ENCODE measurements around the gene DAPP1. TPM values are rescaled to one million over a fixed set of nuclear protein-coding genes. Genes with fewer than 3 reads are reported as not detected.
"Not testable (repeated sequence)": the region's sequence is repeated elsewhere in the genome, so short reads cannot be mapped to it uniquely, and the experiment has no call there.

Gene DAPP1, protein sequence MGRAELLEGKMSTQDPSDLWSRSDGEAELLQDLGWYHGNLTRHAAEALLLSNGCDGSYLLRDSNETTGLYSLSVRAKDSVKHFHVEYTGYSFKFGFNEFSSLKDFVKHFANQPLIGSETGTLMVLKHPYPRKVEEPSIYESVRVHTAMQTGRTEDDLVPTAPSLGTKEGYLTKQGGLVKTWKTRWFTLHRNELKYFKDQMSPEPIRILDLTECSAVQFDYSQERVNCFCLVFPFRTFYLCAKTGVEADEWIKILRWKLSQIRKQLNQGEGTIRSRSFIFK
- polyA plus RNA-seq (ENCODE audit: insufficient read length in 3 of 3) = 1 to 10 TPM in 2 of 3 donors, under 1 TPM in 1; 0.85 to 1.8 (median 1.2) TPM

DNA sequence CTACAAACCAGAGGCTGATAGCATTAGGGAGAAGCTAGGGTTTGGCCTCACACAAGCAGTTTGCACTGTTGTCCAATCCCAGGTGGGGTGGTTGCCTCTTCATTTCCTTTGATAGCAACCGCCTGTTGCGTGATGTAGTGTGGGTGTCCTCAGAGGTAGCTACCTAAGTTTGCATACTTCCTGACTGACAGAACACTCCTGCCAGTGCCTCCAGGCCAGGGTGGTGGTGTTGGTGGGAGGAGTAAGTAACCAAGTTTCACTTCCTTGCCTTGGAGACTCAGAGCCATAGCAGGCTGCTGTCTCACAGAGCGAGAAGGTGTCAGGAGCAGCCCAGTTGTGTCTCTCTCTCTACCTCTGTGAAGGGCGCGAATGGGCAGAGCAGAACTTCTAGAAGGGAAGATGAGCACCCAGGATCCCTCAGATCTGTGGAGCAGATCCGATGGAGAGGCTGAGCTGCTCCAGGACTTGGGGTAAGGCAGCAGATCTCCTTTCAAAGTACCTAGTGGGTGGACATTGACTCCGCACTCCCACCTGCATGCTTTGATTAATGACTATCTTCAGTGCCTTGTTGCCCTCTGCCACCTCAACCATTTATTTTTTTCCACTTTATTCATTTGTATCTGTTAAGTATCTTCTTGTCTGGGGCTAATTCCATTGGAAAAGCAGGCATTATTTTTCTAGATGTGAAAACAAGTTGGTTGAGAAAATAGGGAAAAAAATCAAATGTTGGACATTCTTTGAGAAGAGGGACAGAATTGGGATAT lies at the start of gene DAPP1:
DAPP1 (plus strand) TSS at position 283 of the 764 bp plus-strand sequence; CDS start at position 370, 87 bp downstream.
- no peak for DNase-seq (ENCODE audit: low read depth in 3 of 3, low spot score in 2 of 3)

GRCh38 chr4:99770842-99771241 lies 45.8 kb upstream of the DAPP1 start:
- DNase-seq (ENCODE audit: low read depth in 3 of 3, low spot score in 2 of 3) = not testable (repeated sequence)

DNA sequence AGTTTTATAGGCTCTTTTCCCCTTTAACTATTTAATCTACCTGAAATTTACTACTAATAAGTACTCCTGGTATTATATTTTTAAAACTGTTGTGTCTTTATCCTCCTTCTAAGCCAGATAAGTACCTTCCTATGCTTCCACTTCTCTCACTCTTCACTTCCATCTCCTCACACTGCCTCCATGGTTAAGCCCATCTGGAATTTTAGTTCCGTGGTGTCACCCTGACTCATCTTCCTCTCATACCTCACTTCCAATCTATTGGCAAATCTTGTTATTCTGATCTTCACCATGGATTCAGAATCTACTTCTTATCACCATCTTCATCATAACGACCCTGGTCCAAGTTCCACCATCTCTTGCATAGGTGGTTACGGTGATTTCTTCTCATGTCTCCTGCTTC lies 32.7 kb upstream of the DAPP1 start:
- no peak for DNase-seq (ENCODE audit: low read depth in 3 of 3, low spot score in 2 of 3)

DNA sequence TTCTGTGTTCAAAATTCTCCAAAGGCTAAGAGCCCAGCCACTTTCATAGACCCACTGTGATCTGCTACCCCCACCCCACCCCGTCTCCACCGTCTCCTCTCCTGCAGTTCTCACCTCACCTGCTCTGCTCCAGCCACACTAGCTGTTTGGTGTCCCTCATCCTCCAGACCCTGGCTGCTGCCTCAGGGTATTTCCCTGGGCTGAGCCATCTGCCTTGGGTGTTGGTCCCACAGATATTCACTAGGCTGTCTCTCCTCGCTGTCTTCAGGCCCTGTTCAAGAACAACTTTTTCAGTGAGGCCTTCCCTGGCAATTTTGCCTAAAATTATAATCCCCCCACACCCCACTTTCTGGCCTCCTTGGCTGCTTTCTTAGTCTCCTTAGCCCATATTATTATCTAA lies 31.8 kb upstream of the DAPP1 start:
- no peak for DNase-seq (ENCODE audit: low read depth in 3 of 3, low spot score in 2 of 3)

GRCh38 chr4:99790796-99791617 lies 25.6 kb upstream of the DAPP1 start:
- DNase-seq (ENCODE audit: low read depth in 3 of 3, low spot score in 2 of 3) = no peak

DNA sequence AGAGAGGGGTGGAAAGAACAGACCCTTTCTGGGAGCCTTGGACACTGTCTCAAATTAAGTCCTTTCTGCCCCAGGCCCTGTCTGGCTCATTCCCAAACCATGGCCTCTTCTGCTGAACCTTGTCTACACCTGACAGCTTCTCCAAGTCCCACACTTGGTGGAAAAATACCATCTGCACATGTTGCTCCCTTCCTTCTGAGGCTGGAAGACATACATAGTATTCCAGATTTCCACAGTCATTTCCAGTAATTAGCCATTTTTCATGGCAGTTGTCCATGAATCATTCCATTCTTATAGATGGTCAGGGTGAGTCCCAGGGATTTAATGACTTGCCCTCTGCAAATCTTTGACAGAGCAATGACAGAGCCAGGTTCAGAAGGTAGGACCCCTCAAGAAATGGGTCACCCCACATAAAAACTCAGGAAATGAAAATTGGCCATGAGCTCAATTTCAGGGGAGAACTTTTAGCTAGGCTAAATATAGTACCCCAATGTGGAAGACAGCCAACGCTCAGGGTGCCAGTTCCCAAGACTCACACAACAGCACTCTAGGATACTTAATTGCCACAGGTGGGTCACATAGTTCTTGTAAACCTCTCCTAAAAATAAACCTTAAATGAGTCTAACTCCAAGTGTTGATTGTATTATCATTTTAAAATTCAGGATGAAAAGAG lies 16.2 kb upstream of the DAPP1 start:
- DNase-seq (ENCODE audit: low read depth in 3 of 3, low spot score in 2 of 3) = no peak

- DNase-seq (ENCODE audit: low read depth in 3 of 3, low spot score in 2 of 3) = no peak
These were observed 15.5 kb upstream of the DAPP1 start for GRCh38 chr4:99801005-99801699.

DNA sequence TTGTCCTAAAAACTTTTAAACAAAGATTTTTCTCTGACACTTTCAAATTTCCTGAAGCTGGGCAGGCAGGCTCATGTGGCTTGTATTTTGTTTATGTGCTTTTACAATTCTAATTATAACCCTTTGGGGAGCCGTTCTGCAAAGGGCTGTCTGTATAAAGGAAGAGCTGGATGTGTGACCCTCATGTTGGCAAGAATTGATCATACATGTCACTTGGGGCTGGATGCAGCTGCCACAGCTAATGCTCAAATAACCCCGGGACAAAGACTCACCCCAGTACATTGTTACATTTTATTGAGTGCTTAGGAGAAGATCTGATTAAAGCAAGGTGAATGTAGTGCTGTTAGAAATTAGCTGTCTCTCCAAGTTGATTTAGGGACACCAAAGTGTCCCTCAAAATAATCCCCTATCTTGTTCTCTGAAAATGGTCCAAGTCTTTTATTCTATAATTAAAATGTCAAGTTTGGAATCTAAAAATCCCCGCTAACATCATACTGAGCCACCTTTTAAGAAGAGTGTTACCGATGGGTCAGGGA lies 13.0 kb upstream of the DAPP1 start:
- no peak for DNase-seq (ENCODE audit: low read depth in 3 of 3, low spot score in 2 of 3)

DNA sequence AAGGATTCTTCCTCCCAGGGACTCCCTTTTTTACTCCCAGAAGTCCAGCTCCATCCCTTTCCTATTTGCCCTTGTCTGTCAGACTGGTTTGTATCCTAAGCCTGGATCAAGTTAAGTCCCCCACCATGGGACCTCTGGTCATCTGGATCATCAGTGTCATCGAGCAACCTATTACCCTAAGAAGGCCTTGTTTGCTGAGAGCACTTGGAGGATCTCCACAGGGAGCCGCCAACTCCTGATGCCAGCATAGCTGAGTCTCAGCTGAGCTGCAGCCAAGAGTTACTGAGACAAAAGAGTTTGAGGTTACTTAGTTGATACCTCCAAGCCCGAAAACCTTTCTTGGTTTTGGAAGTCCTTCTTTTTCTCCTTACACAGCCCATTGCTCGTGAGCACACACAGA lies 10.1 kb upstream of the DAPP1 start:
- no peak for DNase-seq (ENCODE audit: low read depth in 3 of 3, low spot score in 2 of 3)

GRCh38 chr4:99807666-99808065 lies 9.0 kb upstream of the DAPP1 start:
- no peak for DNase-seq (ENCODE audit: low read depth in 3 of 3, low spot score in 2 of 3)

GRCh38 chr4:99808260-99808857 lies 8.3 kb upstream of the DAPP1 start:
- no peak for DNase-seq (ENCODE audit: low read depth in 3 of 3, low spot score in 2 of 3)

DNA sequence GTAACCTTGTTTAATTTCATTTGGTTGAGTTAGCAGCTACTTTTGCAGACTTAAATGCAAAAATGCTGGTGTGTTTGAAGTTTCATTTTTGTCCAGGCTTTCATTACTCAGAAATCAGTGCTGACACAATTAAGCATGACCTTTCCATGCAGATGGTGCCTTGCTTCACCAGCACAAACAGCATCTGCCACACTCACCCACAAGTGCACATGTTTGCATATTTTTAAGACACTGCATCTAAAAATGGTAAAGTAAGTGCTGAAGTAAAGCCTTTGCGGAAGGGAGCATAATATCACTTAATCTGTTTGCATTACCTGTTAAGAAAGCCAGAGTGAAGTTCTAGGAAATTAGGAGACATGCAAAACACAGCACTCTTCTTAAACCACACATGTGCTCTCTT lies 7.3 kb upstream of the DAPP1 start:
- DNase-seq (ENCODE audit: low read depth in 3 of 3, low spot score in 2 of 3) = no peak

GRCh38 chr4:99810536-99810935 lies 6.1 kb upstream of the DAPP1 start:
- DNase-seq (ENCODE audit: low read depth in 3 of 3, low spot score in 2 of 3) = no peak

DNA sequence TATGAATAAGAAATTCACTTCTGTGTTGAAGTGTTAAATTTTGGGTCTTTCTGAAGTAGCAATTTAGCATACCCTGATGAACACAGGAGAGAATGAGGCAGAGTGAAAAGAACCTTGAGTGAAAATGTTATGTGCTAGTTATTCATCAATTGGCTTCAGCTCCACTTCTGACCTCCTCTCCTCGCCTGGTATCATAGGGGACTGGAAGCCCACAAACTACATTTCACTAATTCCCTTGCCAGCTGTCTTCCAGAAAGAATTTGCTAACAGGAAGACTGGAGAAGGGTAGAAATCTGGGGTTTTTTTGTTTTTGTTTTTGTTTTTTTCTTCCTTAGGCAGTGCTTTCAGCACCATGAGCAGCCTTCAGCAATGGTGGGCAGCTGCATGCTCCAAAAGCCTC lies 5.5 kb upstream of the DAPP1 start:
- no peak for DNase-seq (ENCODE audit: low read depth in 3 of 3, low spot score in 2 of 3)

DNA sequence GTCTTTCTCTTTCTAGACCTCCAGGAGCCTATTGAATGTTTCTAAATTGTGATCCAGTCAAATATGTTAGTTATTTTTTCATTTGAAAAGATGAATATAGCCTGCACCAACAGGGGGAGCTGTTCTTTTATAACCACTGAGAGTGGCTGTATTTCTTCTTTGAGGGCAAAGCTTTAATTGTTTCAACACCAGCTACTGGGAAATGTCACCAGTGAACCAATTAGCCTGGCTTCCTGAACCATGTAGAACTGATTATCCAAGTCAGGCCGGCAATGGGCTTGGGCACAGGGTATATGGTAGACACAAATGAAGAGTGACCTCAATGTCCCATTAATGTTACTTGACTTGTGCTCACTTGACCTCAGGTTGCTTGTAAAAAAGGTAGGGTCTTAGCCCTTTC lies 4.8 kb upstream of the DAPP1 start:
- DNase-seq (ENCODE audit: low read depth in 3 of 3, low spot score in 2 of 3) = no peak

- no peak for DNase-seq (ENCODE audit: low read depth in 3 of 3, low spot score in 2 of 3)
These were observed 1.0 kb upstream of the DAPP1 start for GRCh38 chr4:99815597-99816011.

GRCh38 chr4:99817309-99817890 lies 773 bp downstream of the DAPP1 start:
- DNase-seq (ENCODE audit: low read depth in 3 of 3, low spot score in 2 of 3) = no peak

DNA sequence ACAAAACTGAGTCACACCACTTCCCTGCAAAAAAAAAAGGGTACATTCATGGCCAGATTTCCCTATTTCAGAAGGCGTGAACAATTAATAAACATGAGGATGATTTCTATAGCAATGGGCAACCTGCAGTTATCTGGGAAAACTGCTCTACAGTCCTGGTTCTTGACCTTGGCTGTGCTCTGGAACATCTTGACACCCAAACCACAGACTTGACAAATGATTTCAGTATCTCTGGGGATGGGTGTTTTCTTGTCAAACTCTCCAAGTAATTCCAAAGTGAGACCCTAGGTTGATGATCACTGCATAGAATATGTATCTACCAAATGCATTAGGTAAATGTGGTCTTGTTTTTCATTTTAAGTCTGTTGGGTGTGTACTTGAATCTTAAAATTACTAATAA lies 2.0 kb downstream of the DAPP1 start:
- DNase-seq (ENCODE audit: low read depth in 3 of 3, low spot score in 2 of 3) = no peak

DNA sequence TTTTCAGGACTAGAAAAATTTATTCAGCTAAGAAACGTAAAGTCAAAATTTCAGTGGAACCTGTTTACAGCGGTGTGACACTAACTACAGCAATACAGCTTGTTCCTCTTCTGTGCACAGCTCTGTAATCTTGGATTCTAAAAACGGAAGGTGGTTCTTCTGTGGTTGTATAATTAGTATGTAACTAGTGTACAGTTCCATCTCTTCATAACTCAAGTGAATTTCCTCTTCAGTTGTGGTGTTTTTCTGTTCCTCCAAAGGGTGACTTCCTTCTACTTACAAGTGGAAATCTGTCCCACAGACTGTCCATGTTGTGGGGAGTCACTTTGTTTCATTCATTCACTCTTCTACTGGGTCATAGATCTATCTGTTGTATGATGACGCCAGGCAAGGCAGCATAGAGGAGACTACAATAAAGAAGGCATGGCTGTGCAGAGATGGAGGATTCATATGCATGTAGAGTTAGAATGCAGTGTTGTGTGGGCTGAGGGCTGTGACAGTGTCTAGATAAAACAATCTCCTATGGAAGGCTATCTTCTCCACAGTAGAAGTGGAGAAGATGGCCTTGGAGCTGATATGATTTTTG lies 5.4 kb downstream of the DAPP1 start:
- DNase-seq (ENCODE audit: low read depth in 3 of 3, low spot score in 2 of 3) = no peak
